Chondrocyte (in vitro differentiated cells): ENCODE data around the gene SETBP1. TPM values are rescaled to one million over a fixed set of nuclear protein-coding genes. Genes with fewer than 3 reads are reported as not detected.

ENCODE experiments used
- DNase-seq: peaks from one replicate; pipeline ENCODE4 v3.0.0; 2021; ENCODE audit warnings: mixed read lengths, low spot score
- H3K27ac Mint-ChIP-seq: one replicate; pipeline ENCODE4 v1.8.0; 2021; ENCODE audit warnings: mild to moderate bottlenecking, moderate library complexity, mixed read lengths; ENCODE audit not compliant: unreplicated experiment
- H3K27me3 Mint-ChIP-seq: 2 replicates; pipeline ENCODE4 v1.8.0; 2021; ENCODE audit warnings: low read depth, mixed read lengths
- H3K36me3 Mint-ChIP-seq: 2 replicates; pipeline ENCODE4 v1.8.0; 2021; ENCODE audit warnings: low read depth, mixed read lengths
- H3K4me1 Mint-ChIP-seq: 2 replicates; pipeline ENCODE4 v1.8.0; 2021; ENCODE audit warnings: low read depth, mild to moderate bottlenecking, mixed read lengths
- H3K4me3 Mint-ChIP-seq: one replicate; pipeline ENCODE4 v1.8.0; 2021; ENCODE audit warnings: mild to moderate bottlenecking, moderate library complexity, mixed read lengths; ENCODE audit not compliant: unreplicated experiment
- H3K9me3 Mint-ChIP-seq: 2 replicates; pipeline ENCODE4 v1.8.0; 2021; ENCODE audit warnings: low read depth, mixed read lengths
- total RNA-seq: library from RNA; stranded (reverse); gene quantifications from 3 replicates; pipeline ENCODE4 v1.2.1, GENCODE V29; 2021
- TF ChIP-seq, protein P1 (sequence below): fragments of 200-600 bp; sonication (generic); IDR thresholded peaks from 2 replicates; pipeline ENCODE4 v1.5.0; 2021; ENCODE audit warnings: antibody characterized with exemption, mild to moderate bottlenecking, moderate library complexity

SETBP1 gene
- total RNA-seq, 1 donor from 2014 or later: 29.3 TPM

DNA sequence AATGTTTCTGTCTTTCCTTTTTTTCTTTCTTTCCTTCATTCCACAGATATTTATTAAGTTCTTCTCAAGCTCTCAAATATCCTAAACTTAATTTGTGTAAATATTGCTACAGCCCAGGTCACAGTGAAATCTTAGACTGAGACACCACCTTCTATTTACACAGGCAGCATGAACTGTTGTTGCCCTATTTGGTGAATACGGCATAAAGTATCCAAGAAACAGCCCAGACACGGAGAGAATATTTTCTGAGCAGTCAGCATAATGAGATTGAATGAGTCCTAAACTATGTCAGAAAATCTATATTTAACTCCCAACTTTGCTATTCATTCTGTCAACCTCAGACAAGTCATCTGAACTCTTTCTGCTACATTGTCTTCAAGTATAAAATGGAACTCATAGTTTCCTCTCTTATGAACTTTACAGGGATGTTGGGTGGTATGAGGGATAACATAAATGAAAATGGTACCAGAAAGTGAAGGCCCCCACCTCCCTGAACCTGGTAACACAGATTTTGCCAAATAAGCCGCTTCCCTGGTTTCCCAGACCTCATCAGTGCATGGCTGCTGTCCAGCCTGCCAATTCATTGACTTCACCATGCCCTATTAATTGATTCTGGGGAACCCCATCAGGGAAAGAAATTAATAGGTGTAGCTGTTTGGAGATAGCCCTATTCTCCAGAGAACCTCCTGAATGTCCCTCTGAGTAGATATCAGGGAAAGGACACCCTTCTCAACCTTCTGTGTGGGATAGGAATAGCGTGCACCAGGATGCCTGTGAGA, 235.9 kb downstream of the SETBP1 start:
- TF ChIP-seq, protein P1, sequence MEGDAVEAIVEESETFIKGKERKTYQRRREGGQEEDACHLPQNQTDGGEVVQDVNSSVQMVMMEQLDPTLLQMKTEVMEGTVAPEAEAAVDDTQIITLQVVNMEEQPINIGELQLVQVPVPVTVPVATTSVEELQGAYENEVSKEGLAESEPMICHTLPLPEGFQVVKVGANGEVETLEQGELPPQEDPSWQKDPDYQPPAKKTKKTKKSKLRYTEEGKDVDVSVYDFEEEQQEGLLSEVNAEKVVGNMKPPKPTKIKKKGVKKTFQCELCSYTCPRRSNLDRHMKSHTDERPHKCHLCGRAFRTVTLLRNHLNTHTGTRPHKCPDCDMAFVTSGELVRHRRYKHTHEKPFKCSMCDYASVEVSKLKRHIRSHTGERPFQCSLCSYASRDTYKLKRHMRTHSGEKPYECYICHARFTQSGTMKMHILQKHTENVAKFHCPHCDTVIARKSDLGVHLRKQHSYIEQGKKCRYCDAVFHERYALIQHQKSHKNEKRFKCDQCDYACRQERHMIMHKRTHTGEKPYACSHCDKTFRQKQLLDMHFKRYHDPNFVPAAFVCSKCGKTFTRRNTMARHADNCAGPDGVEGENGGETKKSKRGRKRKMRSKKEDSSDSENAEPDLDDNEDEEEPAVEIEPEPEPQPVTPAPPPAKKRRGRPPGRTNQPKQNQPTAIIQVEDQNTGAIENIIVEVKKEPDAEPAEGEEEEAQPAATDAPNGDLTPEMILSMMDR: no peak
- Mint-ChIP-seq H3K4me3 (no peak overlapping the region), H3K4me1 (peaks cover 41% of the 10 kb centered on the region), H3K27me3 (no peaks in the 10 kb centered on the region), H3K27ac (peak overlapping the region; percentile 92), H3K9me3 (no peaks in the 10 kb centered on the region), H3K36me3 (no peaks in the 10 kb centered on the region)
- no peak for DNase-seq

DNA sequence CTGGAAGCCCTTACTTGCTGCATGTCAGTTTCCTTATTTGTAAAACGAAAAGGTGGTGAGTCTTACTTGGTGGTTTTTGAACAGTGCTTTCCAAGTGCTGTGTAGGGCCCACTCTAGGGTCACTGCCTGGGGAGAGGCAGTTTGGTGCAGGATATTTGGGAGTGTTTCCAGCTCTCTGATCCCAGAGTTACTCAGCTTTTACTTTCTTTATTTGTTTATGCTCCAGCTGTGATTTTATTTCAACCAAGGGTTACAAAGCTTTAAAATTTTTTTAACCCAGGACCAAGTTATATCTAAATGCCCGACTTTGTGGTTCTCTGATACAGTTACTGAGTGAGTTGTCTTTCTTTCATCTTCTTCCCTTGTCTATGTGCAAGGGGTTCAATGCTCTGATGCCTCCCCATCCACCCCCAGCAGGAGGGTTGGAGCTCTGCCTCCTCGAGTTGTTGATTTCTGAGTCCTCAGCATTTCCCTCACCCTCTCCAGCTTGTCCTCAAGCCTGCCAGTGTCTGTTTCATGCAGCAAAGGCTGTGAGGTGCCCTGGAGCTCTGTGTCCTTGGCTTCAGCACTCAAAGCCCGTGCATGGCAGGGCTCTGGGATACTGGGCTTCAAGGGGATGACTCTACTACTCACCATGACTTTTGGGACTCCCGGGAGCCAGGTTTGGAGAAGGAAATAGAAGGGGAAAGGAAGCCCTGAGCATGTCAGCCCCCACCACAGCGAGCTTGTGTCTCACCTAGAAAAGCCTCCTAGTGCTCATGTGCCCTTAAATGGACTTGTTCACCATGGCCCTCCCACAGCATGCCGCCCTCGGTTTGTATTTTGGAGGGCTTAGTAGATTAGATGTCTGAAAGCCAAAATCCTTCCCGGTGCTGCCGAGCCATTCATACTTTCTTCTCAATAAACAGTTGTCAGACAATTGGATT, 236.8 kb downstream of the SETBP1 start:
- peak overlapping the region; percentile 92 for H3K27ac Mint-ChIP-seq
- no peaks in the 10 kb centered on the region for H3K9me3 Mint-ChIP-seq
- no peak overlapping the region for H3K4me3 Mint-ChIP-seq
- DNase-seq: no peak
- peaks cover 42% of the 10 kb centered on the region for H3K4me1 Mint-ChIP-seq
- H3K27me3 Mint-ChIP-seq: no peaks in the 10 kb centered on the region
- H3K36me3 Mint-ChIP-seq: no peaks in the 10 kb centered on the region
- TF ChIP-seq, protein P1: no peak

DNA sequence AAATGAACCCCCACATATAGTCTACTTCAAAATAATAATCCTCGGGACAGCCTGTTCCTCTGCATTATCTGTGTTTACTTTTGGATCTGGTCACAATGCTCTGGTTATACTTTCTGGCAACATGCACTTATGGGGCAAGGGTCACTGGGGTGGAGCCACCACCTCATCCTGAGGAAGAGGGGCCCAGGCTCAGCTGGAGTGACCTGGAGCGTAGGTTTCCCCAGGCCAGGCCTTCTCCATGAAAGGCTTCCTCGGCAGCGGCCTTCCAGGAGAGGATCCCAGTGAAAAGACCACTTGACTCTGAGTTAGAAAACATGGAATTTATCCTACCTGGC, 237.4 kb downstream of the SETBP1 start:
- H3K4me1 Mint-ChIP-seq: peaks cover 48% of the 10 kb centered on the region
- H3K4me3 Mint-ChIP-seq: no peak overlapping the region
- TF ChIP-seq, protein P1: no peak
- DNase-seq: no peak
- H3K36me3 Mint-ChIP-seq: no peaks in the 10 kb centered on the region
- H3K27me3 Mint-ChIP-seq: no peaks in the 10 kb centered on the region
- peak overlapping the region; percentile 92 for H3K27ac Mint-ChIP-seq
- no peaks in the 10 kb centered on the region for H3K9me3 Mint-ChIP-seq

DNA sequence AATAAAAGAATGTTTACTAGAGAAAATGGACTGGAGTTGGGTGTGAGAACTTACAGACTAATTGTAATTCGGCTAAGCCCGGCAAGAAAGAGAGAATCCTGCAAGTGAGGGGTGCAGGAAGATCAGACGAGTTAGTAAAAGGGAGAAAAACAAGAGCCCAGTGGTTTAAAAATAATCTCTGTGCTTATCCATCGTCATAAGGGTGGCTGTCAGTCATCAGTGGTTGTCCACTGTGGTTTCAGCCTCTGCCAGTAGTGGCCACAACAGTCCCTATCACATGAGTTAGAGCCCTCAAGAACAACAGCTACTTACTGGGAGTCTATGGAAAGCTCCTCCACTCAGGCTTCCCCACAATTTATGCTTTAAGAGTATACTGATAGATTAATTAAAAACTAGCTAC, 239.8 kb downstream of the SETBP1 start:
- TF ChIP-seq, protein P1: peak; percentile 8
- Mint-ChIP-seq H3K27ac (no peak overlapping the region), H3K36me3 (no peaks in the 10 kb centered on the region), H3K9me3 (no peaks in the 10 kb centered on the region), H3K27me3 (no peaks in the 10 kb centered on the region), H3K4me3 (no peak overlapping the region), H3K4me1 (peaks cover 55% of the 10 kb centered on the region)
- no peak for DNase-seq

DNA sequence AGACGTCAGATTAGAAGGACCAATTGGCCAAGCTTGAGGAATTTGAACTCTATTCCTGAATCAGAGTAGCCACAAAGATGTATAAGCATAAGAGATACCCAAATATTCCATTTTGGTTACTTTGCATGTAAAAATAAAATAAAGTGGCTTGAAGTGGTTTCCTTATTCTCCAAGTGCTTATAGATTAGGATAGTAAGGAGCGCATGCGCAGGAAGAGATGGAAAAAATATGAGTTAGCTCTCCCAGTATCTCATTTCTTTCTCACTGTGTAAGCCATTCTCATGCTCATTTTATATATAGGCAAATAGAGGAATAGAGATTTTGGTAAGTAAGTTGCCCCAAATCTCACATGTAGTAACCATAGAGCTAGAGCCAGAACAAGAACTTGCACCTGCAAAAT, 241.3 kb downstream of the SETBP1 start:
- H3K4me3 Mint-ChIP-seq: no peak overlapping the region
- peaks cover 47% of the 10 kb centered on the region for H3K4me1 Mint-ChIP-seq
- no peak overlapping the region for H3K27ac Mint-ChIP-seq
- no peaks in the 10 kb centered on the region for H3K27me3 Mint-ChIP-seq
- no peaks in the 10 kb centered on the region for H3K36me3 Mint-ChIP-seq
- TF ChIP-seq, protein P1: no peak
- no peak for DNase-seq
- no peaks in the 10 kb centered on the region for H3K9me3 Mint-ChIP-seq
